ENCODE measurements around the gene CTNNBIP1. TPM values are rescaled to one million over a fixed set of nuclear protein-coding genes. Genes with fewer than 3 reads are reported as not detected.

CTNNBIP1 gene
- polyA plus RNA-seq, 3 donors, result 26.2 to 26.8 (median 26.3) TPM

DNA sequence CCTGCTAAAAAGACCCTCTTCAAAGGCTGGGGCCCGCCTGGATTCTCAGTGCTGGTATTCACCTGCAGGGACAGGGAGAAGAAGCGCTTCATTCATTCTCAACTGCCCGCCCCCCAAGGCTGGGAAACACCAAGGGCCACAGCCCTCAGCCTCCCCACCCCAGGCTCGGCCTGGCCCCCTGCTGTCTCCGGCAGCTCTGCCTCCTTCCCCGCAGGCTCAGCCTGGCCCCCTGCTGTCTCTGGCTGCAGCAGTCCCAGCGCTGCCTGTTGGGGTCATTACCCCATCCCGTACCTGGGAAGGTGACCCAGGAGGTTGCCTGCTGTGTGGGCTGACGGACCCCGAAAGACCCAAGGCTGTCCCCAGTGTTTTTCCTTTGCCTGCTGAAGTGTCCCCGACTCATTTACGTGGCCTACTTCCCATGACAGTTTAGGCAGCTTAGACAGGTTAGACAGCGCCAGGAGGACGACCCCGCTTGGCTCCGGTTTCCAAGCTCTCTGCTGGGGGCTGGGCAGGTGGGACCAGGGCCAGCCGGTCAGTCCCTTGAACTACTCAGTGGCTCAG lies 63.4 kb downstream of the CTNNBIP1 start:
- peaks cover 29% of the 10 kb centered on the region for H3K4me1 Mint-ChIP-seq
- Histone ChIP-seq H2AFZ (ENCODE audit: insufficient read depth, low read depth, low read length, poor library complexity, severe bottlenecking) (no peak overlapping the region), H3K4me3 (replicated peaks in 1 of 3; ENCODE audit: low read depth in 2 of 3, low read length in 3 of 3) (no peak overlapping the region), H3K9me3 (replicated peaks in 1 of 2; ENCODE audit: control insufficient read depth in 1 of 2, insufficient read depth in 1 of 2, low read length in 2 of 2) (no peaks in the 10 kb centered on the region), H3K79me2 (ENCODE audit: insufficient read depth, low read length) (no peaks in the 10 kb centered on the region), H3K36me3 (replicated peaks in 1 of 2; ENCODE audit: control insufficient read depth in 1 of 2, insufficient read depth in 2 of 2, low read length in 2 of 2) (peaks cover 0 to 23% of the 10 kb centered on the region in 2 donors), H3K4me2 (replicated peaks; ENCODE audit: extremely low read depth, low read length, poor library complexity, severe bottlenecking) (no peak overlapping the region), H3K27me3 (ENCODE audit: control insufficient read depth in 2 of 2, insufficient read depth in 2 of 2, low read length in 2 of 2) (peaks cover 0 to 6% of the 10 kb centered on the region in 2 donors), H3K9ac (ENCODE audit: insufficient read depth, low read length, poor library complexity, severe bottlenecking) (no peak overlapping the region), H4K20me1 (ENCODE audit: insufficient read depth, low read length) (peaks cover 5% of the 10 kb centered on the region), H3K27ac (ENCODE audit: low read depth in 1 of 2, low read length in 2 of 2) (no peak overlapping the region), H3K4me1 (ENCODE audit: control insufficient read depth in 1 of 2, insufficient read depth in 2 of 2, low read length in 2 of 2) (peaks cover 11 to 20% of the 10 kb centered on the region in 2 donors)
- TF ChIP-seq, protein P1, sequence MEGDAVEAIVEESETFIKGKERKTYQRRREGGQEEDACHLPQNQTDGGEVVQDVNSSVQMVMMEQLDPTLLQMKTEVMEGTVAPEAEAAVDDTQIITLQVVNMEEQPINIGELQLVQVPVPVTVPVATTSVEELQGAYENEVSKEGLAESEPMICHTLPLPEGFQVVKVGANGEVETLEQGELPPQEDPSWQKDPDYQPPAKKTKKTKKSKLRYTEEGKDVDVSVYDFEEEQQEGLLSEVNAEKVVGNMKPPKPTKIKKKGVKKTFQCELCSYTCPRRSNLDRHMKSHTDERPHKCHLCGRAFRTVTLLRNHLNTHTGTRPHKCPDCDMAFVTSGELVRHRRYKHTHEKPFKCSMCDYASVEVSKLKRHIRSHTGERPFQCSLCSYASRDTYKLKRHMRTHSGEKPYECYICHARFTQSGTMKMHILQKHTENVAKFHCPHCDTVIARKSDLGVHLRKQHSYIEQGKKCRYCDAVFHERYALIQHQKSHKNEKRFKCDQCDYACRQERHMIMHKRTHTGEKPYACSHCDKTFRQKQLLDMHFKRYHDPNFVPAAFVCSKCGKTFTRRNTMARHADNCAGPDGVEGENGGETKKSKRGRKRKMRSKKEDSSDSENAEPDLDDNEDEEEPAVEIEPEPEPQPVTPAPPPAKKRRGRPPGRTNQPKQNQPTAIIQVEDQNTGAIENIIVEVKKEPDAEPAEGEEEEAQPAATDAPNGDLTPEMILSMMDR (IDR thresholded peaks at IDR 0.05), result no peak
- no peak overlapping the region for H3K27ac Mint-ChIP-seq
- peaks cover 0 to 2% (median 2%) of the 10 kb centered on the region in 7 donors for H3K9me3 Mint-ChIP-seq
- H3K4me3 Mint-ChIP-seq, result no peak overlapping the region
- WGBS (ENCODE audit: insufficient coverage), result 99% methylated on average over 17 of the region's 17 CpGs
- peaks cover 21 to 29% of the 10 kb centered on the region in 2 donors for H3K36me3 Mint-ChIP-seq
- H3K27me3 Mint-ChIP-seq (ENCODE audit: low read depth in 3 of 3), result peaks cover 3 to 16% (median 10%) of the 10 kb centered on the region in 3 donors
- intact Hi-C loops (cut with micrococcal nuclease), result no loop called here
- no peak for DNase-seq

DNA sequence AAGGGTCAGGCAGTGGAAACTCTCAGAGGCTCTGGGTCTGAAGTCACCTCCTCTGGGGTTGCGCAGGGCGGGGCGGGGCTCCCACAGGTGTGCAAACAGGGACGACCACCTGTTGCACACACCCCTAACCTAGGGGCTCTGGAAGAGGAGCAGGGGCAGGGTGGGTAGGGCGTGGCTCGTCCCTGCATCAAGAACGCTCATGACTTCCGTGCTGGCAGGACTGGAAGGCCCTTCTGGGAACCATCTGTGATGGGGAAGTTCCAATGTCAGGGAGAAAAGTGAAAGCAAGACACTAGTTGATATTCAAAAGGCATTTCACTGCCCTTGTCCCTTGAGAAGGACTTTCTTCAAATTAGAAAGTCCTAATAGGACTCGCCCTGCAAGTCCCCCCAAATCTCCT lies 64.2 kb downstream of the CTNNBIP1 start:
- no peaks in the 10 kb centered on the region for H3K9me3 ChIP-seq (replicated peaks in 1 of 2; ENCODE audit: control insufficient read depth in 1 of 2, insufficient read depth in 1 of 2, low read length in 2 of 2)
- H3K79me2 ChIP-seq (ENCODE audit: insufficient read depth, low read length), result no peaks in the 10 kb centered on the region
- DNase-seq, result no peak
- no peak overlapping the region for H2AFZ ChIP-seq (ENCODE audit: insufficient read depth, low read depth, low read length, poor library complexity, severe bottlenecking)
- peaks cover 0 to 4% of the 10 kb centered on the region in 2 donors for H3K27me3 ChIP-seq (ENCODE audit: control insufficient read depth in 2 of 2, insufficient read depth in 2 of 2, low read length in 2 of 2)
- Mint-ChIP-seq H3K27ac (peak overlapping the region in 2 of 7 donors; percentile 58 to 62), H3K4me1 (peaks cover 26% of the 10 kb centered on the region), H3K27me3 (ENCODE audit: low read depth in 3 of 3) (peaks cover 3 to 12% (median 3%) of the 10 kb centered on the region in 3 donors), H3K4me3 (no peak overlapping the region), H3K9me3 (peaks cover 0 to 8% (median 6%) of the 10 kb centered on the region in 7 donors), H3K36me3 (peaks cover 16 to 22% of the 10 kb centered on the region in 2 donors)
- peak overlapping the region; percentile 31 for H3K4me2 ChIP-seq (replicated peaks; ENCODE audit: extremely low read depth, low read length, poor library complexity, severe bottlenecking)
- TF ChIP-seq, protein P1 (IDR thresholded peaks at IDR 0.05), result no peak
- H3K4me3 ChIP-seq (replicated peaks in 1 of 3; ENCODE audit: low read depth in 2 of 3, low read length in 3 of 3), result no peak overlapping the region
- no peak overlapping the region for H3K9ac ChIP-seq (ENCODE audit: insufficient read depth, low read length, poor library complexity, severe bottlenecking)
- peaks cover 0 to 23% of the 10 kb centered on the region in 2 donors for H3K36me3 ChIP-seq (replicated peaks in 1 of 2; ENCODE audit: control insufficient read depth in 1 of 2, insufficient read depth in 2 of 2, low read length in 2 of 2)
- peaks cover 9 to 19% of the 10 kb centered on the region in 2 donors for H3K4me1 ChIP-seq (ENCODE audit: control insufficient read depth in 1 of 2, insufficient read depth in 2 of 2, low read length in 2 of 2)
- intact Hi-C loops (cut with micrococcal nuclease), result no loop called here
- peaks cover under 1% of the 10 kb centered on the region for H4K20me1 ChIP-seq (ENCODE audit: insufficient read depth, low read length)
- no peak overlapping the region for H3K27ac ChIP-seq (ENCODE audit: low read depth in 1 of 2, low read length in 2 of 2)
- 100% methylated on average over 1 of the region's 9 CpGs for WGBS (ENCODE audit: insufficient coverage)

All from CD14-positive monocyte (primary cell).